GM19452 (cell line): ENCODE measurements around the gene GPA33.

Experiments
- ATAC-seq: cut with Tn5 transposase; IDR thresholded peaks from one replicate; pipeline ENCODE4 v1.9.1; 2021; ENCODE audit not compliant: unreplicated experiment

Gene GPA33

DNA sequence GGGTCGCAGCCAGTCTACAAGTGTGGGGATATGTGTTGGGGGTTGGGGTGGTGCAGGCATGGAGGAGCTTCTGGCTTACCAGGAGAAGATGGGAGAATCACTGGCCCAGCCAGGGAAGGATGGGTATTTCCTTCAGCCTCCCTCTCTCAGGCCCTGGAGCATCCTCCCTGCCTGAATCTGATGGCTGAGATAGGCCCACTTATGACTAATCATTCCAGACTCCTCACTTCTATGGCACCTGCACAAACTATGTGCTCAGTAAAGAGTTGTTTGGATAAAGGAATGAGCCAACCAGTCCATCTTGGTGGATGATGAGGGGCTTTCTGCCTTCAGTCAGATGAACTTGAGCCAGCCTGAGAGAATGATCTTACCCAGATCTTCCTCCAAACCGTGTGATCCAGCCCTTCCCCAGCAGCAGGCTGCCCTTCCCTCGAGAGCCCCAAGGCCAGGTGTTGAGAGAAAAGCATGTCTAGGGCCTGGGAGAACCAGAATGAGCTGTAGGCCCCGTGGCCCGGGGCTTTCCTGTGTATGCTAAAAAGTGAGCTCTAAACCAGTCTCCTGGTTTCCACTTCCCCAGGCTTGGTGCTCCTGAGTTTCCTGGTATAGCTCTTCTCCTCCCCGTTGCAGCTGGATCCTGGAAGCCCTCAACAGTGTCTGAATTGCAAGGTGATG, 1.3 kb downstream of the GPA33 start:
- ATAC-seq = no peak

DNA sequence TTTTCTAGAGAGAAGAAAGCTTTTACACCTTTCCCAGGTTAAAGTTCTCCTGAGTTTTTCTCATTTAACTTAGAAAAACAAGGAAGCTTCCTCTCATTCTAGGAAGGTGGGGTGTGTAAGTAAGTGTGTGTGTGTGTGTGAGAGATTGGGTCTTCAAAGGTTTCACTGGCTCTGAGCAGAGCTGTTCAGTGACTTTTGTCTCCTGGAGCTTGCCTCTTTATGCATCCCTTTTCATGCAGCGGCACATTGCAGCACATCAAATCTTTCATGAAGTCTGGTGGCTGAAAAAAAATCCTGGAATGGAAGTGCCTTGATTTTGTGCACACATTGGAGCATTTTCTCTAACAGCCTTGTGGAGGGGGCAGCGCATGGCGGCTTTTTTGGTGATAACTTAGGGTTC, 3.4 kb downstream of the GPA33 start:
- ATAC-seq = no peak

DNA sequence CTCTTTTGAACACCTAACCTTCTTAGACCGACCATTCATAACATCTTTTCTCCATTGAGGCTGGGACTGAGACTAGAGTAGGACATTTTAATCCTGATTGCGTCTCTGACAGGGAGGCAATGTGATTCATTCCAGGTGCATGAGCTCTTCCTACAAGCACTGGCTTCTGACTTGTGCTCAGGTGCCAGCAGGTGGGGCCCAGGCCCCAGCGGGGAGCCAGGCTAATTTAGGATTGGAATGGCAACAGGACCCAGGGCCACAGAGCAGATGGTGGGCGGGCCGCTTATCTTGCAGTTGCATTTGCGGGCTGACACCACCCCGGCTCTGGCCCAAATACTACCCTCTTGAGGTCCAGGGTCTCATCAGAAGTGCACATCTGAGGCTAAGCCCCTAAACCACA, 4.1 kb downstream of the GPA33 start:
- ATAC-seq = no peak

DNA sequence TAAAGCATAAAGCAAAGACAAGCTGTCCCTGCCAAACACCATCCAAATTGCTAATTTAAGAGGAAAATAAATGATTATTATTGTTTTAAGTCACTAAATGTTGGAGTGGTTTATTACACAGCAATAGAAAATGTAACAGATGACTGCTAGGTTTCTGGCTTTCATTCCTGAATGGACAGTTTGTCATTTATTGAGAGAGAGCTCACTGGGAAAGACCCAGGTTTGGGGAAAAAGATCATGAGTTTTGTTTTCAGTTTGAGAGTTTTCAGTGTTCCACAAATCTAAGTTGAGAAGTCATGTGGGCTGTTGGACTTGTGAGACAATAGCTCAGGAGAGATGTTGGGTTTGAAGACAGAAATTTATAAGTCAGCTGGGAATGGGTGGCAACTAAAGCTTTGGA, 5.4 kb downstream of the GPA33 start:
- no peak for ATAC-seq

DNA sequence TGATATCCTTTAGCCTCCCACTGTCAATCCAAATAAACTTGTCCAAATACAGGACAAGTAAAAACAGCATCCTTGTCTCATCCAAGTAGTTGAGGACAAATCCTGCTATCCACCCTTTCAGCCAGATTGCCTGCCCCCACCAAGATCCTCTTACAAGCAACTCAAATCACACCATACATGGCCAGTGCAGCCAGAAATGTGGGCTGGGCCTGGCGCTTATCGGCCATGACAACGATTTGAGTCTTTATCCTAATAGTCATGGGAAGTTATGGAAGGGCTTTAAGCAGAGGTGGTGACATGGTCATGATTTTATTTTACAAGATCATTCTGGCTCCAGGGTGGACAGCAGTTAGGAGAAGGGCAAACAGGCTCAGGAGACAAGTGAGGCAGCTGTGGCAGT, 6.3 kb downstream of the GPA33 start:
- no peak for ATAC-seq

DNA sequence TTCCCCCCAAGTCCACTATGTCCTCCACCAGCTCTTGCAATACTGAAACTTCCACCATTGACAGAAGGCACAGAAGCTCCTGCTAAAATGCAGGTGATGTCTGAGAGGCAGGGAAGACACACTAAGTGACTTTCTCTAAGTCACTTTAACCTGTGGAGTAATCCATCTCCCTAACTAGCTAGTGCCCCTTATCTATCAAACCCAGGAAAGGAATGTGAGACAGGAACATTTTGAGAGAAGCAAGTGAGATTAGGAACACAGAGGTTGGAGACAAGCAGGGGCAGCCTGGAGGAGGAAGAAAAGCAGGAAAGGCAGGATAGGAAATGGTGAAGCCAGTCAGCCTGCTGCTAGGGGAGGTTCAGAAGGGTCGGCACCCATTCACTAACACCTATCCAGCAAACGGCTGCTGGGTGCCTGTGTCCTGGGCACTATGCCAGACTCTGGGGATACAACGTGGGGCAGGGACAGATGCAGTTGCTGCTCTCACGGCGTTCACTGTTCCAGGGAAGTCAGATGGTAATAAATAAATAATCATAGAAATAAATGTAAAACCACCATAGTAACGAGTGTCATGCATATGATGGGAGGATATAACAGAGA, 7.0 kb downstream of the GPA33 start:
- no peak for ATAC-seq

DNA sequence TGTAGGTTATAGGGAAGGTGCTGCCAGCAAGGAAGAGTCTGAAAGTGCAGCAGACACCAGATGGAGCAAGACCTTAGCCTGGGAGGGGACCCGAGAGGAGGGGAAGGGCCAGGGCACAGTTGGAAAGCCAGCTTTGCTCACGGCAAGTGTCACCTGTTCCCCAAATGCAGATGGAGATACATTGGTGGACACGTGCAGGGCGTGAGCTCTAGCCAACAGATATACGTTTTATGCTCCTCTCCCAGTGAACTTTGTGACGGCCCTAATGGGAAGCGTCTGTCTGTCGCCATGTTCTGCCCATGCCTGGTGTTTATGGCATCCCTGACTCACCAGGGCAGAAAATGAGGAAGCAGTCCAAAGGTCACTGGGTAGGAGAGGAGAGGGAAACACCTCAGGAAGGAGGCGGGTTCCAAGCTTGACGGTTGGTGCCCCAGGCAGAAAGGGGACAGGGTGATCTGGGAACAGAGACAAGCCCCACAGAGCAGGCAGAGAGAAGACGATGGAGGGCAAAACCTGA, 7.6 kb downstream of the GPA33 start:
- no peak for ATAC-seq

DNA sequence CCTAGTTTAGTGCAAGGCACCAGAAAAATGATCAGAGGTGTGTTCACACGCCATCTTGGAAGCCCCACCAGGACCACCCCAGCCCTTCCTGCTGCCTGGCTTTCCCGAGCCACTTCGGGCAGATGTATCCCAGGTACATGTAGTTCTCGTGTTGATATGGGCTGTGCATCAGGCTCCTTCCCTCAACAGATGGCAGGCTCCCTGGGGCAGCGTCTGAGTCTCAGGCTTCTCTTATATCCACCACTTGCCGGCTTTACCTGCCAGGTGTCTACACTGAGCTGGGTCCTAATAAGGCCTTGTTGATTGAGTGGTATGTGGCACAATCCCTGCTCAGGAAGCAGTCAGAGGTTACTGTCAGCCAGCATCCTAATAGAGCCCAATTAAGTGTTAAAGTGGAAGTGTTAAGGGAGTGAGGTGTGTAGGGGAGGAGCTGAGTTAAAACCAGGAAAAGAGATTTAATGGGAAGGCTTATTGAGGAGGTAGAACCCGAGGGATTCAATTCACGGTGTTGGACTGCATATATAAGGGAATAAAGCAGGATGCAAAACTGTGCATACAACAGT, 8.5 kb downstream of the GPA33 start:
- no peak for ATAC-seq

DNA sequence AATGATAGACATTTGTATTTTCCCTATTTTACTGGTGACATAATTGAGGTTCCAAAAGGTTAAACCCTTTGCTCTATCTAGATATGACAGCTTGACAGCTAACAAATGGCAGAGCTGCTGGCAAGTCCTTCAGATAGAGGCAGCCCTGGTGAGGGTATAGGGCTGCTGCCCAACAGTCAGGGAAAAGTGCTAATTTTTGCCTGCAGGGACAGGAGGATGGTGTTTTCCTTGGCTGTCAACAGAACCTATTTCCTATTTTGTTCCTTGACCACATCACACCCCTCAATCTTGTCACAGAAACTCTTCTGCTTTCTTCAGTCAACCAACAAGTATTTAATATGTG, 12.3 kb downstream of the GPA33 start:
- ATAC-seq = no peak

DNA sequence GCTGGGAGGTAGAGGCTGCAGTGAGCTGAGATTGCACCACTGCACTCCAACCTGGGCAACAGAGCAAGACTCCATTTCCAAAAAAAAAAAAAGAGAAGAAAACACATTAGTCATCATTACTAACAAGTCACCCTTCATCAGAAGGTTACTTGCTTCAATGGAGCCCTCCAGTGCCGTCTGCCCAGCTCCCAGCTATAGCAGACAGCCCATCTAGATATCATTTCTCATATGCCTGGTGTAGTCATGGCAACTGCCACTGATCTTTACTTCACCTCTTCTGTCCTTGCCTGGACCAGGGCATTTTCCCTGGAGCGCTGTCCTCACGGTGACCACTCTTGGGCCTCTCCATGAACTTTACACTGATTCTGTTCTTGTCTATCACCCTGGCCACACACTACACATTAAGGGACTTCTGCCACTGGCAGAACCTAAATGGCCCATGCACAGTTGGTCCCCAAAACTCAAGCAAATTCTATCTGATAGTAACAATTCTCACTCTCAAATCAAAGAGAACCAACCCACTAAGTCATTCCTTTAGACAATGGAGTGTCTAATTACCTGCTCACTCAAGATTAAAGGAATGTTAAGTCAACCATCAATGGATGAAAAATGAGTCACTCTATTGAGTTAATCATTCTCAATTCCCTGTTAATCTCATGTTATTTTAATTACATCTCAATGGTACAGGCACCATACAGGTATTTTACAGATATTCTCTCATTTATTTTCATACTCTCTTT, 12.9 kb downstream of the GPA33 start:
- ATAC-seq = no peak

DNA sequence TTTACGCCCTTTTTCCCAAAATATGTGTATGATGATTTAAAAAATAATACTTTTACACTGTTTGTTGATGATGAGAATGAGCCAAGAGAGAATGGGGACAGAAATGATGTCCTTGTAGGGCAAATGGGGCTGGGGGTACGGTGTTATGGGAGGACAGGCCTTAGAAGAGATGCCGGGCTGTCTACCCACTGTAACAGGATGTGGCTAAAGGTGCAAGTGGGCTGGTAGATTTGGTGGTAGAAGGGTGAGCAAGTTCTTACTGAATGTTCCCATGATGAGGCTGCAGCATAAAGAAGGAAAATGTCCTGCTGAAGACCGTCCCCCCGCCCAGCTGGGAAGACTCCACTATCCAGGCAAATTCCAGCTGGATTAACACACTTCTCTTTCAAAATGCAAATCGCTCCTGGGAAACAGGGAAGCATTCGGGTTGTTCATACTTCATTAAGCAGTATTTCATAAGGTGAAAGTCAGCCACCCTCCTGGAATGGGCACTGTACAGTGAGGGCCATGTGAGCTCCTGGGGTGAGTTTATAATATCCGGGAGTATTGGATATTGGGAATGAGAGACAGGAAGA, 14.0 kb downstream of the GPA33 start:
- no peak for ATAC-seq

DNA sequence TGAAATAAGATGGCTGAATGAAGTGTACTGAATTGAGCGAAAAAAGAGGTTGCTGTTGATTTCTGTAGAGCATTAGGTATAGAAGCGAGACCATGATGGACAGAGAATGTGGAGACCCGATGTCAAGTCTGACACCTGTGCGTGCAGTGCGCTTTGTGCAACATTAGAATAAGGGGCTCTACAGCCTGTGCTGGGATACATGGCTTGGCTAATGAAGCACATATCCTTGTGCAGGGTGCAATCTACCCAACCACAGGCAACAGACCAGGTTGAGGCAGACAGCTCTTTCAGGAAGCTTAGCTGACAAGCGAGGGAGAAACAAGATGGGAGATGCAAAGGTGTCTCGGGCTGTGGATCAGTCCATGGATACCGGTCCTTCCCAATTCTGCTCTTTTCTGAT, 18.9 kb downstream of the GPA33 start:
- no peak for ATAC-seq

DNA sequence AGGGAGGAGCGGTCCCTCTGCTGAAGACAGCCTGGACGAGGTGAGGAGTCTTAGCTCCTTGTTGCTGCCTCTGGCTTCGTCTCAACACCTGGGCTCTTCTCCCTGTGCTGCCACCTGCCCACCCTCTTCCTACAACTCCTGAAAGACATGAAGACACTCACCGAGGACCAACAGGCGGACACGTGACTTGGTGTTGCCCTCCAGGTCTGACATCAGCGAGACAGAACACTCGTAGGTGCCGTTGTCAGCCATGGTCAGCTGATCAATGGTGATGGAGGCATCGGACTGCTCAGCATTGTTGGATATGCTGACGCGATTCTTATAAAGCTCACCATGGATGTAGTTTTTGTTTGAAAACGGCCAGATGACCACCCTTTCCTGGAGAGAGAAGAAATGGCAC, 21.4 kb downstream of the GPA33 start:
- no peak for ATAC-seq

DNA sequence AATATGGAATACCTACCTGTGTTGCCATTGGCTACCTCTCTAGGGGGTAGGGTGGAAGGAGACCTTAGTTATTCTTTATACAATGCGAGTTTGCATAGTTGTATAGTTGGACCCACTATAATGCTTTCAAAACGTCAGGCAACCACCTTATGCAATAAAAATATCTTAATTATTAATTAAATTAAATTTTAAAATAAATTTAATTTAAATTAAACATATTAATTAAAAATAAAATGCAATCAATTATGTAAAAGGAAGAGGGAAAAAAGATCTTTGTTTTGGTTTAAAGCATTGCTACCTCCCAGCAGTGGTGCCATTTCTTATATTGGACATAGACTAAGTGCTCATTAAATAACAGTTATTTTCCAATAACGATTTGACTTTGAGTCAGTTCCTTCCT, 22.3 kb downstream of the GPA33 start:
- no peak for ATAC-seq

DNA sequence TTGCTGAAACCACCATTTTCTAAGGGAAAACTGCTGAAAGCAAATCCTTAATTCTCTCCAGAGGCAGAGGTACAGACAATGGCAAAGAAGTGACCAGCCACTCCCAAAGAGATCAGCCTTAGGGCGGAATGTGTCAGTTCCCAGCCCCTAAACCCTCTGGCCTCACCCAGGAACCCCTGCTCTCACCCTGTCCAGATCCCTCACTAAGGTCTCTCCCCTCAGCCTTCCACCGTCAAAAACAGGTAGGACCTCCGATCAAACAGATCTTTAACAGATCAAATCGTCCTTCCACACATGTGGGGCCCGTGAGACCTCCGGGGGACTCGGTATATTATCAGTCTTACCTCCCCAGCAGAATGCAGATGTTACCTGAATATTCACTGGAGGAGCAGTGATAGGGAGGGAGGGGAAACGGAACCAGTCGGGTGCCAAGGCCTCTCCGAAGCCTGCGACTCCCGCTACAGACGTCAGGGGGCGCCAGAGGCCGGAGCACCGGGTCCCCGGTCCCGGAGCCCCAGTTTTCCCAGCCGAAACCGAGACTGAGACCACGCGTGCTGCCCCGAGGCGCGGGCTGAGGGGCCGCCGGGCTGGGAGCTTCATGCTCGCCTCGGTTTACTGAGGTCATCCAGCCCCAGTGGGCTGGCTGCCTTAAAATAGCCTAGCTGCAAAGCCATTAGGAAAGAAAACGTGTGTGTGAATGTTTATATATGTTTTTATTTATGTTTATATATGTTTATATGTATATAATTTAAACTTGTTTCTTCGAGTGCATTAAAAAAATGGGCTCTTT, 23.6 kb downstream of the GPA33 start:
- ATAC-seq = peak; percentile 95

DNA sequence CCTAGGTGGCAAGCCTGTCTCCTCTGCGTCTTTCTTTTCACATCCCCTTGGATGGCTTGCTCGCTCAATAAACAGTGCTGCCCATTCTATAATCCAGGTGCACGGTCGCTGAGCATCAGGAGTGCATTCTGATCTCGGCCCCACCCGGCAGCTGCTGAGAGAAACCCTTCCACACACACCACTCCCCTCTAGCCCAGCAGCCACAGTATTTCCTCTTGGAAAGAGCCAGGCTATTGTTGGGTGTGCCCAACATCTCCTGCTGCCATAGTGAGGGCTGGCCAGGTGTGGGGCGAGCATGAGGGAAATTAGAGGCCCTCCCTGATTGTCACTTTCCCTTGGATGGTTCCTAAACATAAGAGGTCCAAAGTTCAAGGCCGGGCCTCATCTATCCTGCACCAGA, 24.7 kb downstream of the GPA33 start:
- no peak for ATAC-seq

DNA sequence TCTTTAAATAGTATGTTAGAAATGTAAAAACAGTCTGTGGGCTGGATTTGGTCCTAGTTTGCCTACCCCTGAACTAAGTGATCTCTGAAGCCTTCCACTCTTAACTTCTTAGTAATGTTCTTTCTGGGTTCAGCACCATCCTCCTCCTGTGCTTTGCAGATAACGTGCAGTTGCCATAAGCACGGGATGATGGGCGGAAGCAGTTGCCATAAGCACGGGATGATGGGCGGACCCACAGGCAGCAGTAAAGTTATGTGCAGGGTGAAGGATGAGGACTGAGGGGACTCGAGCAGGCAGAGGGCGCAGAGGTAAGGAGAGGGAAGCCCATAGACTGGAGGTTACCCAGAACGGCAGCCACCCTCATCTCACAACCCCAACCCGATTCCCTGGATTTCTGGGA, 25.6 kb downstream of the GPA33 start:
- ATAC-seq = no peak

DNA sequence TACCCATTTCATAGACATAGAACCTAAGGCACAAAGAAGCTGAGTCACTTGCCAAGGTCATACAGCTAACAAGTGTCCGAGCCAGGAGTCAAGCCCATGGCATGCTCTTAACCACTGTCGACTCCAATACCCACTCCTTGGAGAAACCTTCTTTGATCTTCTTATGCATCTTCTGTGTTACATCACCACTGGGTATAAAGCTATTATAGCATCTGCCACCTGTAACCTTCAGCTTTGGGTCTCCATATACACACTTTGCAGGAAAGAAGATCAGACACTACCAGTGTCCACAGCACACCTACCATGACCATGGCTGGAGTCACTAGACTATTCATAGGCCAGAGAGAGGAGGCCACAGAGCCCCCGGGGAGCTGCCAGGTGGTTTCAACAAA, 29.1 kb downstream of the GPA33 start:
- ATAC-seq = no peak

DNA sequence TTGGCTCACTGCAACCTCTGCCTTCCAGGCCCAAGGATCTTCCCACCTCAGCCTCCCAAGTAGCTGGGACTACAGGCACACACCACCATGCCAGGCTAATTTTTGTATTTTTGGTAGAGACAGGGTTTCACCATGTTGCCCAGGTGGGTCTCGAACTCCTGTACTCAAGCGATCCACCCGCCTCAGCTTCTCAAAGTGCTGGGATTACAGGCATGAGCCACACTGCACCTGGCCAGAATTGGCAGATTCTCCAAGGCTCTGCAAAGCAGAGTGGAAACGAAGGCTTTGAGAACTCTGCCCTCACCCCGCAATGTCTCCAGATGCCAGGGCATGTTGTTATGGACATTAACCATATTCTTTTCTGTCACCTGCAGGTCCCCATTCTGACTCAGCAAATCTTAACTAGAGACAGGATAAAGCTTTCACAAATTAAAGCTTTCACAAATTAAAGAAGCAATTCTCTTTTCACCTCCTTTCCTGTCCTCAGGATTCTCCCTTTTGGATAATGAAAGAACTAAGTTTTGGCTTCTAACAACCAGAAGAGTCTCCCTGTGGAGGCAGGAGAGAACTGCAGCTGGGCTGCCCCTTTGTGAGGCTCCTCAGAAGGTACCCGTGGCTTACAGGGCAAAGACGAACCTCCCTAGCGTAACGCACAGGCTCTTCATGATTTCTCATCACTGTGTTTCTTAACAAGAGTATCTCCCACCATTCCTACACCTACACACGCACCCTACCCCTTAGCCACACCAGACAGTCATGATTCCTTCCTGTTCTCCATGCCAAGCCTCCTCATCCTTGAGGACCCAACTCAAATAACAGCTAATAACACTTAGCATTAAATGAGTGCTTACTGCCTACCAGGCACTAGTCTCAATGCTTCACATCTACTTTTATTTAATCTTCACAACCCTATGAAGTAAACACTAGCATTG, 29.8 kb downstream of the GPA33 start:
- no peak for ATAC-seq

DNA sequence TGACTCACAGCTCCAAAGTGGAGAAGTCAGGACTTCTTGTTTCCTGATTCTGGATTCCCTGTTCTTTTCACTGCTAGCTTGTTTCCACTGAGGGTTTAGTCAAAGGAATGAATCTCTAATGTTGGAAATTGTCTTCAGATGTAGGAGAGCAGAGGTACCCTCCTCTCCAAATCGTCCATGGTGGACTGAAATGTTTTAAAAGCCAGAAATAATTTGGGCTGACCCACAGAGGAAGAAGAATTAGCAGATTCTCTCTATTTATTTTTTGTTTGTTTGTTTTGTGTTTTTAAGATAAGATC, 30.4 kb downstream of the GPA33 start:
- no peak for ATAC-seq
